Heart right ventricle (tissue), 16 donors: ENCODE measurements around the gene ZDHHC1. TPM values are rescaled to one million over a fixed set of nuclear protein-coding genes. Genes with fewer than 3 reads are reported as not detected.

ENCODE experiments used
- ATAC-seq, 8 donors: fragments of 200-7000 bp; cut with Tn5 transposase; one replicate each; pipeline ENCODE4 v1.9.1; 2020; ENCODE audit warnings: mild to moderate bottlenecking in 8 of 8, moderate library complexity in 8 of 8, moderate number of reproducible peaks in 1 of 8
- DNase-seq, 2 donors: peaks; one replicate each; pipeline ENCODE4 v3.0.0-alpha.2; 2020
- H3K27ac ChIP-seq, 10 donors: fragments of 200-600 bp; sonication (generic) in 2 of 10; one replicate each; pipeline versions ENCODE4 v1.5.0 to v1.8.0; 2020 to 2022; ENCODE audit warnings: mild to moderate bottlenecking in 3 of 10
- H3K27me3 ChIP-seq, 7 donors: fragments of 200-600 bp; one replicate each; pipeline ENCODE4 v1.8.0; 2021 to 2022; ENCODE audit warnings: mild to moderate bottlenecking in 2 of 7
- H3K36me3 ChIP-seq, 9 donors: fragments of 200-600 bp; sonication (generic) in 1 of 9; one replicate each; pipeline versions ENCODE4 v1.5.0 to v1.8.0; 2020 to 2022; ENCODE audit warnings: mild to moderate bottlenecking in 2 of 9
- H3K4me1 ChIP-seq, 9 donors: fragments of 200-600 bp; sonication (generic) in 1 of 9; one replicate each; pipeline versions ENCODE4 v1.5.0 to v1.8.0; 2020 to 2022; ENCODE audit warnings: mild to moderate bottlenecking in 4 of 9
- H3K4me3 ChIP-seq, 10 donors: fragments of 200-600 bp; sonication (generic) in 2 of 10; one replicate each; pipeline versions ENCODE4 v1.5.0 to v1.8.0; 2020 to 2022; ENCODE audit warnings: mild to moderate bottlenecking in 7 of 10, moderate library complexity in 2 of 10
- H3K9me3 ChIP-seq, 11 donors: fragments of 200-600 bp in 10 of 11; sonication (generic) in 2 of 11; one replicate each; pipeline versions ENCODE4 v1.5.0 to v1.8.0; 2013 to 2022; ENCODE audit warnings: mild to moderate bottlenecking in 2 of 11, control low read depth in 1 of 11, moderate library complexity in 1 of 11
- WGBS, 2 donors: extraction: QIAGEN DNeasy Blood & Tissue Kit; methylation state at CpG; one replicate each; pipeline ENCODE4 v1.1.7; 2013; ENCODE audit warnings: inconsistent platforms in 1 of 2; 5-methylcytosine and 5-hydroxymethylcytosine counted together
- intact Hi-C, 10 donors: fragments of 100-400 bp; cut with DNase I; formaldehyde crosslinking; loops; one replicate each; pipeline versions ENCODE4 v1.11.1 to v1.14.2; 2022
- polyA plus RNA-seq, 2 donors: library from polyadenylated mRNA; stranded (reverse); fragments of 200-250 nt; gene quantifications; one replicate each; pipeline ENCODE4 v1.2.3, GENCODE V29; 2013
- total RNA-seq, 10 donors: library from RNA; stranded (reverse); fragmentation: NEBNext Ultra II Directional in 3 of 10; extraction: Animal tissue kit (Norgen Biotek cat#: 25700) in 3 of 10; gene quantifications; one replicate each; pipeline versions ENCODE4 v1.2.1 to v1.2.4, GENCODE V29; 2021 to 2023
- TF ChIP-seq, protein P1 (sequence below), 9 donors: fragments of 200-600 bp; sonication (generic) in 2 of 9; IDR thresholded peaks; one replicate each; pipeline versions ENCODE4 v1.5.0 to v1.8.0; 2021 to 2022; ENCODE audit warnings: antibody characterized with exemption in 9 of 9, mild to moderate bottlenecking in 5 of 9, moderate library complexity in 1 of 9
- donor health status: Arrhythmogenic right ventricular cardiomyopathy.
- donor health status: ischemic (EF 13 %, LVEDD 7.1; RV severe dilation, severe dysfunction).
- donor health status: healthy with polysubstance abuse.
- donor health status: DM: no; HTN: yes; CAD: no.
- donor health status: DM: no; HTN: no; CAD: no.
- donor health status: ischemic (EF 25% LVEDD 6.9; RV normal size, moderate dysfunction).
- donor health status: ischemic (EF 25% LVEDD 5.7; RV mildly dilated, moderate dysfunction).
- donor health status: healthy.
- donor health status: DM: yes; HTN: yes; CAD: no.
- donor health status: Ischemic cardiomyopathy.
- donor health status: ischemic (EF 35%, LVEDD 5.7; RV mildly dilated, moderate dysfunction).
- donor health status: nonischemic (EF 11% LVEDD 7.7; RV severe dilation, severe dysfunction).
- donor health status: DM: yes; HTN: yes; CAD: no.
- donor health status: PGD.
- donor health status: ischemic (EF 29% LVEDD 5.4; RV normal size, mild dysfunction).
- donor health status: nonischemic (EF 23%, LVEDD 6.1; RV moderate dilation, normal function).

Gene ZDHHC1
- total and polyA plus RNA-seq, 12 donors = 3.2 to 6.3 (median 4.1) TPM

DNA sequence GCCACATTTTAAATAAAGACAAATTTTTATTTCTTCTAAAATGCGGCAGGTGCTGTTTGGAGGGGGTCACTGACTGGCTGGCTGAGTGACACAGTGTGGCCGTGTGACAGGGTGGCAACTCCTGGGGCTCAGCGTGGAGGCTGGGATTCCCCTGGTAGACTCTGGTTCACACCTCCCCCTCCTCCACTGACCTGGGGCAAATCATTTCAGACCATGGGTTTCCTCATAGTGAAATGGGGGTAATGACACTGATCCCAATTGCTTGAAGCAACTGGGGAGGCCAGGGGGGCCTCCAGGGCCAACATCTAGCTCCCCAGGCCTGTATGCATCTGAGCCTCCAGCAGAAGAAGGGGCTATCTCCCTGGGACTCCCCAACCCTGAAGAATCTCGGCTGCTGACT lies 21.2 kb upstream of the ZDHHC1 start:
- H3K36me3 ChIP-seq = peaks cover 0 to 60% (median 12%) of the 10 kb centered on the region in 9 donors
- no peak for DNase-seq
- peaks cover 8 to 24% (median 17%) of the 10 kb centered on the region in 9 donors for H3K4me1 ChIP-seq
- TF ChIP-seq, protein P1, sequence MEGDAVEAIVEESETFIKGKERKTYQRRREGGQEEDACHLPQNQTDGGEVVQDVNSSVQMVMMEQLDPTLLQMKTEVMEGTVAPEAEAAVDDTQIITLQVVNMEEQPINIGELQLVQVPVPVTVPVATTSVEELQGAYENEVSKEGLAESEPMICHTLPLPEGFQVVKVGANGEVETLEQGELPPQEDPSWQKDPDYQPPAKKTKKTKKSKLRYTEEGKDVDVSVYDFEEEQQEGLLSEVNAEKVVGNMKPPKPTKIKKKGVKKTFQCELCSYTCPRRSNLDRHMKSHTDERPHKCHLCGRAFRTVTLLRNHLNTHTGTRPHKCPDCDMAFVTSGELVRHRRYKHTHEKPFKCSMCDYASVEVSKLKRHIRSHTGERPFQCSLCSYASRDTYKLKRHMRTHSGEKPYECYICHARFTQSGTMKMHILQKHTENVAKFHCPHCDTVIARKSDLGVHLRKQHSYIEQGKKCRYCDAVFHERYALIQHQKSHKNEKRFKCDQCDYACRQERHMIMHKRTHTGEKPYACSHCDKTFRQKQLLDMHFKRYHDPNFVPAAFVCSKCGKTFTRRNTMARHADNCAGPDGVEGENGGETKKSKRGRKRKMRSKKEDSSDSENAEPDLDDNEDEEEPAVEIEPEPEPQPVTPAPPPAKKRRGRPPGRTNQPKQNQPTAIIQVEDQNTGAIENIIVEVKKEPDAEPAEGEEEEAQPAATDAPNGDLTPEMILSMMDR (IDR thresholded peaks at IDR 0.05) = no peak
- H3K4me3 ChIP-seq = no peak overlapping the region
- intact Hi-C loops = no loop called here
- 85 to 93% methylated on average over 4 of the region's 4 CpGs for WGBS, 2 donors
- no peak overlapping the region for H3K27ac ChIP-seq
- H3K9me3 ChIP-seq = no peaks in the 10 kb centered on the region
- H3K27me3 ChIP-seq = peaks cover 0 to 8% (median 0%) of the 10 kb centered on the region in 7 donors
- ATAC-seq = no peak

- peaks cover 3 to 22% (median 15%) of the 10 kb centered on the region in 9 donors for H3K4me1 ChIP-seq
- 96% methylated on average over 23 of the region's 23 CpGs for WGBS, 2 donors
- TF ChIP-seq, protein P1 (IDR thresholded peaks at IDR 0.05) = no peak
- no peak overlapping the region for H3K27ac ChIP-seq
- ATAC-seq (no peak), DNase-seq (no peak)
- peaks cover 0 to 53% (median 12%) of the 10 kb centered on the region in 9 donors for H3K36me3 ChIP-seq
- intact Hi-C loops = no loop called here
- peaks cover 0 to 15% (median 0%) of the 10 kb centered on the region in 7 donors for H3K27me3 ChIP-seq
- no peaks in the 10 kb centered on the region for H3K9me3 ChIP-seq
- no peak overlapping the region for H3K4me3 ChIP-seq
These were observed 20.4 kb upstream of the ZDHHC1 start for GRCh38 chr16:67436640-67437193.

DNA sequence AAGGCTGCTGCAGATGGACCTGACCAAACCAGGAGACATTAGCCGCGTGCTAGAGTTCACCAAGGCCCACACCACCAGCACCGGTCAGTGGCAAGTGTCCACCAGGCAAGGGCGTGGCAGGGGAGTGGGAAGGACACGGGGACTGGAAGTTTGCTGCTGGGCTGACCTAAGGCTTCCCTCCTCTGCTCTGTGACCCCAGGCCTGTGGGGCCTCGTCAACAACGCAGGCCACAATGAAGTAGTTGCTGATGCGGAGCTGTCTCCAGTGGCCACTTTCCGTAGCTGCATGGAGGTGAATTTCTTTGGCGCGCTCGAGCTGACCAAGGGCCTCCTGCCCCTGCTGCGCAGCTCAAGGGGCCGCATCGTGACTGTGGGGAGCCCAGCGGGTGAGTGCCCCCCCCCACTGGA lies 19.5 kb upstream of the ZDHHC1 start:
- Histone ChIP-seq H3K9me3 (no peaks in the 10 kb centered on the region), H3K27me3 (peaks cover 0 to 23% (median 0%) of the 10 kb centered on the region in 7 donors), H3K36me3 (peaks cover 0 to 46% (median 12%) of the 10 kb centered on the region in 9 donors), H3K4me1 (peaks cover 0 to 19% (median 13%) of the 10 kb centered on the region in 9 donors), H3K4me3 (no peak overlapping the region), H3K27ac (no peak overlapping the region)
- WGBS, 2 donors = 94 to 97% methylated on average over 16 of the region's 16 CpGs
- ATAC-seq (no peak), DNase-seq (no peak)
- intact Hi-C loops = no loop called here
- TF ChIP-seq, protein P1 (IDR thresholded peaks at IDR 0.05) = no peak

GRCh38 chr16:67433131-67433719 lies 16.9 kb upstream of the ZDHHC1 start:
- TF ChIP-seq, protein P1 (IDR thresholded peaks at IDR 0.05) = no peak
- DNase-seq = no peak
- Histone ChIP-seq H3K27me3 (peaks cover 0 to 48% (median 9%) of the 10 kb centered on the region in 7 donors), H3K36me3 (peaks cover 0 to 22% (median 0%) of the 10 kb centered on the region in 9 donors), H3K9me3 (no peaks in the 10 kb centered on the region), H3K4me1 (peaks cover 8 to 27% (median 23%) of the 10 kb centered on the region in 9 donors), H3K27ac (no peak overlapping the region), H3K4me3 (no peak overlapping the region)
- intact Hi-C loops = loop anchor here in 1 of 10 donors (5.0 kb wide), 1 partner anchor 34 kb away; no protein-coding TSS in a partner anchor
- WGBS, 2 donors = 91 to 95% methylated on average over 5 of the region's 5 CpGs
- ATAC-seq = no peak
